Right ventricle myocardium superior (tissue), 1 donor: Measurements from ENCODE around the gene LRP5. TPM values are rescaled to one million over a fixed set of nuclear protein-coding genes. Genes with fewer than 3 reads are reported as not detected.
A peak's percentile ranks its signal among the peaks of the same experiment; 100 is the strongest.
"Not testable (repeated sequence)": the region's sequence is repeated elsewhere in the genome, so short reads cannot be mapped to it uniquely, and the experiment has no call there.

Source experiments
- ATAC-seq: fragments of 200-7000 bp; cut with Tn5 transposase; one replicate; pipeline ENCODE4 v1.9.1; 2020; ENCODE audit warnings: mild to moderate bottlenecking; ENCODE audit not compliant: poor library complexity
- DNase-seq: peaks from one replicate; pipeline ENCODE4 v3.0.0-alpha.2; 2020
- intact Hi-C: fragments of 100-400 bp; cut with DNase I; formaldehyde crosslinking; loops from one replicate; pipeline ENCODE4 v1.11.2; 2022
- total RNA-seq: library from RNA; stranded (reverse); fragmentation: NEBNext Ultra II Directional; extraction: Animal tissue kit (Norgen Biotek cat#: 25700); gene quantifications from one replicate; pipeline ENCODE4 v1.2.1, GENCODE V29; 2021
- donor health status: DM: no; HTN: yes; CAD: no; lungs with severe emphysema.

LRP5 gene
- total RNA-seq, 1 donor from 2014 or later = 49.8 TPM

DNA sequence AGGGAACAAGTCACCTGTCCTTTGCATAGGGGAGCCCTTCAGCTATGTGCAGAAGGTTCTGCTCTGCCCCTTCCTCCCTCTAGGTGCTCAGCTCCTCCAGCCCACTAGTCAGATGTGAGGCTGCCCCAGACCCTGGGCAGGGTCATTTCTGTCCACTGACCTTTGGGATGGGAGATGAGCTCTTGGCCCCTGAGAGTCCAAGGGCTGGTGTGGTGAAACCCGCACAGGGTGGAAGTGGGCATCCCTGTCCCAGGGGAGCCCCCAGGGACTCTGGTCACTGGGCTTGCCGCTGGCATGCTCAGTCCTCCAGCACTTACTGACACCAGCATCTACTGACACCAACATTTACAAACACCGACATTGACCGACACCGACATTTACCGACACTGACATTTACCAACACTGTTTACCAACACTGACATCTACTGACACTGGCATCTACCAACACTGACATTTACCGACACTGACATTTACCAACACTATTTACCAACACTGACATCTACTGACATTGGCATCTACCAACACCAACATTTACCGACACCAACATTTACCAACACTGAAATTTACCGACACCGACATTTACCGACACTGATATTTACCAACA is 76.3 kb downstream of the LRP5 start:
- intact Hi-C loops = no loop called here
- no peak for DNase-seq
- peak; percentile 26 for ATAC-seq

DNA sequence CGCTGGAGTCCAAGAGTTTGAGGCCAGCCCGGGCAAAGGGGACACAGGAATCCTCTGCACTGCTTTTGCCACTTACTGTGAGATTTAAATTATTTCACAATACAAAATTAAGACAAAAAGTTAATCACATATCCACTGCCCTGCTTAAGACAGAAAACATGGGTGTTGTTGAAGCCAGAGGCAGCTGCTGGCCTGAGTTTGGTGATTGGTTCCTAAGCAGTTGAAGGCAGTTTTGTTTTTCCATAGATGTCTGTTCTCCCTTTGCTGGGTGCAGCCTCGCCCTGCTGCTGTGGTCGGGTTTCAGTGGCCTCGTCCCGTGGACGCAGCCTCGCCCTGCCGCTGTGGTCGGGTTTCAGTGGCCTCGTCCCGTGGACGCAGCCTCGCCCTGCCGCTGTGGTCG is 77.9 kb downstream of the LRP5 start:
- DNase-seq (no peak), ATAC-seq (no peak)
- intact Hi-C loops = no loop called here

DNA sequence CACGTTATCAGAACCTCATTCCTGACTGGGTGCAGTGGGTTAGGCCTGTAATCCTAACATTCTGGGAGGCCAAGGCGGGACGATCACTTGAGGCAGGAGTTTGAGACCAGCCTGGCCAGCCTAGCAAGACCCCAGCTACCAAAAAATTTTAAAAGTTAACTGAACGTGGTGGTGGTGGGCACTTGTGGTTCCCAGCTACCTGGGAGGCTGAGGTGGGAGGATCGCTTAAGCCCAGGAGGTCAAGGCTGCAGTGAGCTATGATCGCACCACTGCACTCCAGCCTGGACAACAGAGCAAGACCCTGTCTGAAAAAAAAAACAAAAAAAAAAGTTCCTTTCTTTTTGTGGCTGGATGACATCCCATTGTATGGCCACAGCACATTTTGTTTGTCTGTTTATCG is 80.4 kb downstream of the LRP5 start:
- DNase-seq = no peak
- no peak for ATAC-seq
- intact Hi-C loops = no loop called here

DNA sequence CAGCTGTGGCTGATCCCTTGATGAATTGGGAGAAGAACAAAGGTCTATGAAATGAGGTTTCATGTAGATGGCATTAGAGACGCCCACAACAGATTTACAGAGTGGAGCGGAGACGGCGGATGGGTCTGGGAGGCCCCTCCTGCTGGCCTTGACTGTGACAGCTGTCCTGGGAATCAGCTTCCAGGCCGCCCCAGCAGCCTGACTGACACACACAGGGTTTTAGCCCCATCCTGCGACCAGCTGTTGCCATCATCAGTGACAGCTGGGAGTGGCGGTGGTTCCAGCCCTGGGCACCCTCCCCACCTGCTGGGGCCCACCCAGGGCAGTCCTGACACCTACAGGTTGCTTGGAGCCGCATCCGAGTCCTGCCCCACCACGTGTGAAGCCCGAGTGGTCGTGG is 84.1 kb downstream of the LRP5 start:
- intact Hi-C loops = loop anchor here (5.0 kb wide), 1 partner anchor 139 kb away; no protein-coding TSS in a partner anchor
- ATAC-seq = no peak
- DNase-seq = no peak

DNA sequence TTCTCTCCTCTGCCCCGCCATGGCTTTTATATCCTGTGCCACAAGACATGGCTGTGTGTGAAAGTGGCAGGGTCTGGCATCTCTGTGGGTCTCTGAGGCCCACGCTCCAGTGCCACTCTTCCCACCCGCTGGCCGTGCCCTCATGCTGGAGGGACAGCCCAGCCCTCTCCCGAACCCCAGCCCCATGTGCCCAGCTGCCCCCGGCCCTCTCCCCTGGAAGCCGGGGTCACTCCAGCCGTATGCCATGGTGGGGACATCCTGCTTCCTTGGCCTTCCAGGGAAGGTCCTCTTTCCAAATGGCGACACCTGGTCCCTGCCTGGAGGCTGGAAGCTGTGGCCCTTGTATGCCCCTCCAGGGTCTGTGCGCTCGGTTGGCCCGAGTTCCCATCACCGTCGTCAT is 84.9 kb downstream of the LRP5 start:
- no peak for DNase-seq
- intact Hi-C loops = loop anchor here (5.0 kb wide), 1 partner anchor 140 kb away; no protein-coding TSS in a partner anchor
- no peak for ATAC-seq

DNA sequence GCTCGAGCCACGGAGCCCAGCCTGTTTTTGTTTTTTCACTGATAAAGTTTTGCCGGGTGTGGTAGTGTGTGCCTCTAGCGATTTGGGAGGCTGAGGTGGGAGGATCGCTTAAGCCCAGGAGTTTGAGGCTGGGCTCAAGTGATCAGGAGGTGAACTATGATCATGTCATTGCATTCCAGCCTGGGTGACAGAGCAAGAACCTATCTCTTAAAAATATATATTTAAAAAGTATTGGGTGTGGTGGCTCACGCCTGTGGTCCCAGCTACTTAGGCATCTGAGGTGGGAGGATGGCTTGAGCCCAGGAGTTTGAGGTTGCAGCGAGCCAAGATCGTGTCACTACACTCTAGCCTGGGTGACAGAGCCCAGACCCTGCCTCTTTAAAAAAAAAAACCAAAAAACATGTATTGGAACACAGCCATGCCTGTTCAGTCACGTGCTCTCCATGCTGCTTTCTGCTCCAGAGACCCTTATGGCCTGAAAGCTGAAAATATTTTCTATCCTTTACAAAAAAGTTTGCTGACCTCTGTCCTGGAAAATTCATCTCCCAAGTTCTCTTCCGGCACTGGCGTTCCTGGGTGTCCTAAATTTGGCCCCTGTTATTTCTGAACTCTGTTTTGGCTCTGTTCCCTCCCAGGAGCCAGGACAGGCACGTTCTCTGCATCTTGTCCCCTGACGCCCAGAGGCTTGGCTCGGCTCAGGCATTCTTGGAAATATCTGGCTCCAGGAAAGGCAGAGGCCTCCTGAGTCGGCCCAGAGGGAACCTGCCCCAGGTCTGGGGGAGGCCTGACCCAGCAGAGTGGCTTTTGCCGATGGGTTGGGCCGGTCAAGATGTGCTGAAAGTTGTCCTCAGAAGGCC is 86.8 kb downstream of the LRP5 start:
- intact Hi-C loops = loop anchor here (5.0 kb wide), 1 partner anchor 142 kb away; no protein-coding TSS in a partner anchor
- ATAC-seq = peak; percentile 90
- peak; percentile 86 for DNase-seq

DNA sequence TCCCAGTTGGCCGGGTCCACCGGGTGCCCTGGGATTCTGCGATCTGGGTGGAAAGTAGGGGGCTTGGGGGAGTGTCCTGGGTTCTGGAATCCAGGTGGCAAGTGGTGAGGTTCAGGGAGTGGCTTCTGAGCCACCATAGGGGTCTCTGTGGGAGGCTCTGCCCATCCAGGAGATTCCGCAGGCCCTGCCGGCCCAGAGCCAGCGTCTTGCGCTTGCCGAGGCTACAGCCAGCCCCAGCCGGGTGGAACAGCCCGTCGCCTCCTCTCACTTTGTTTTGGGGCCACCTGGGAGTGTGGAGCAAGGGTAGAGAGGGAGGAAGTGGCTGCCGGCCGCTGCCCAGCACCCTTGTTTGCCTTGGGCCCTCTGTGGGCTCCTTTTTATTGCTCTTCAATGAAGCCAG is 87.5 kb downstream of the LRP5 start:
- intact Hi-C loops = loop anchor here (5.0 kb wide), 1 partner anchor 143 kb away; no protein-coding TSS in a partner anchor
- ATAC-seq (peak; percentile 29), DNase-seq (no peak)

DNA sequence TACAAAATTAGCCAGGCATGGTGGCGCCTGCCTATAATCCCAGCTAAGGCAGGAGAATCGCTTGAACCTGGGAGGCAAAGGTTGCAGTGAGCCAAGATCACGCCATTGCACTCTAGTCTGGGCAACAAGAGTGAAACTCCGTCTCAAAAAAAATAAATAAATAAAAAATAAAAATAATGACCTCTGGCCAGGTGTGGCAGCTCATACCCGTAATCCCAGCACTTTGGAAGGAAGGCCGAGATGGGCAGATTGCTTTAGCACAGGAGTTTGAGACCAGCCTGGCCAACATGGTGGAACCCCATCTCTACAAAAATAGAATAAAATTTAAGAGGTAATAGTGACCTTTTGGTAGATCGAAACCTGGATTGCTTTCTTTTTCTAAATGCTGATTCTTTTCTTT is 88.2 kb downstream of the LRP5 start:
- ATAC-seq, DNase-seq, intact Hi-C loops: not testable (repeated sequence)

DNA sequence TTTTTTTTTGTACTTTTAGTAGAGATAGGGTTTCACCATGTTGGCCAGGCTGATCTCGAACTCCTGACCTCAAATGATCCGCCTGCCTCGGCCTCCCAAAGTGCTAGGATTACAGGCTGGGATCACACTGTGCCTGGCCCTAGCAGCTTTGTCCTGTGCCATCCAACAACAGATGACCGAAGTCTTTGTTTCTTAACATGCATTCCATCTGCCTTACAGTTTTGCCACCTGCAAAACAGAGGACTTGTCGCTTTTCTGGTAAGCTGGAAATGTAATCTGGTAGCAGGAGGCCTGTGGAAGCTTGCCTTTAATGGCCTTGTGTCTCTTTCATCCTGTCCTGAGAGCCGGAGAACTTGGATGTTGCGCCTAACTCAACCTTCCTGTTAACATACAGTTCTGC is 89.5 kb downstream of the LRP5 start:
- intact Hi-C loops = no loop called here
- ATAC-seq = no peak

DNA sequence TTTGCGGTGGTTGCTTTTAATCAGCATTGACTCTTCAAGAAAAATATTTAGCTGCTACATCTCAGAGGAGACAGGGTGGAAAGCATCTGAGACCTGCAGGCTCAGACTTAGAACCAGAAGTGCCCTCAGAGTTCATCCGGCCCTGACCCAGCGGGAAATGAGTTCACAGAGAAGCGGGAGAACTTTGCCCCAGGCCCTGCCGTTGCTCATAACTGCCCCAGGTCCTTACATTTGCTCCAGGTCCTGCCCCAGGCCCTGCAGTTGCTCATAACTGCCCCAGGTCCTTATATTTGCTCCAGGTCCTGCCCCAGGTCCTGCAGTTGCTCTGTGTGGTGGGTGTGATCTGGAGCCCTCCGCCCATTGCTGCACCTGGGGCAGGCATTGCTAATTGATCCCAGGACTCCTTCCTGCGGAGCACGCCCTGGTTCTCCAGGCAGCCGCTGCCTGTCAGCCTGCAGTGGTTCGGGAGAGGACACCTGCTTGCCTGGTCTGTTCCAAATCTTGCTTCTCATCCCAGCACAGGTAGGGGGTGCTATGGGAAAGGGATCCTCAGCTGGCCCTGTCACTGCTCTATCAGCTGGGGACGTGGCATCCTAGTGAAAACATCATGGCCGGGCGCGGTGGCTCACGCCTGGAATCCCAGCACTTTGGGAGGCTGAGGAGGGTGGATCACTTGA is 90.1 kb downstream of the LRP5 start:
- intact Hi-C loops = no loop called here
- no peak for DNase-seq

More for the DNA sequence above, 89.5 kb downstream of the LRP5 start:
- DNase-seq = no peak

DNA sequence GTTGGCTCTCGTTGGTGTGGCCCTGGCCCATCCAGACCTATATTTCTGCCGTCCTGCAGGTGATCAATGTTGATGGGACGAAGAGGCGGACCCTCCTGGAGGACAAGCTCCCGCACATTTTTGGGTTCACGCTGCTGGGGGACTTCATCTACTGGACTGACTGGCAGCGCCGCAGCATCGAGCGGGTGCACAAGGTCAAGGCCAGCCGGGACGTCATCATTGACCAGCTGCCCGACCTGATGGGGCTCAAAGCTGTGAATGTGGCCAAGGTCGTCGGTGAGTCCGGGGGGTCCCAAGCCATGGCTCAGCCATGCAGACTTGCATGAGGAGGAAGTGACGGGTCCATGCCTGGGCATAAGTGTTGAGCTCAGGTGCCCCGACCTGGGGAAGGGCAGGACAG is 91.0 kb downstream of the LRP5 start:
- no peak for ATAC-seq
- intact Hi-C loops = no loop called here
- no peak for DNase-seq

More for the DNA sequence above, 90.1 kb downstream of the LRP5 start:
- no peak for ATAC-seq

DNA sequence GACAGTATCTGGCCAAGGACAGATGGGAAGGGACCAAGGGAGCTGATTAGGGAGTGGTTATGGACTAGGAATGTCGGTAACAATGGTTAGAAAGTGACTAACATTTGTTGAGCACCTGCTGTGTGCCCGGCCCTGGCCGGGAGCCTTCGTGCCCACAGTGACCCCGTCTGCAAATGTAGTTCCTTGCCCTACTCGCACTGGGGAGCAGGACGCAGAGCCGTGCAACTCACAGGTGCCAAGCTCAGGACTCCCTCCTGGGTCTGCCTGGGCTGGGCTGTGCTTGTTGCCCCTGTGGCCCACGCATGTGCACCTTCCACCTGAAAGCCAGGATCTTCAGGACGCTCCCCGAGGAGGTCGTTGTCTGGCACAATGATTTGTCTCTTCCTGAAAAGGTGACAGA is 91.4 kb downstream of the LRP5 start:
- intact Hi-C loops = no loop called here
- ATAC-seq = no peak

DNA sequence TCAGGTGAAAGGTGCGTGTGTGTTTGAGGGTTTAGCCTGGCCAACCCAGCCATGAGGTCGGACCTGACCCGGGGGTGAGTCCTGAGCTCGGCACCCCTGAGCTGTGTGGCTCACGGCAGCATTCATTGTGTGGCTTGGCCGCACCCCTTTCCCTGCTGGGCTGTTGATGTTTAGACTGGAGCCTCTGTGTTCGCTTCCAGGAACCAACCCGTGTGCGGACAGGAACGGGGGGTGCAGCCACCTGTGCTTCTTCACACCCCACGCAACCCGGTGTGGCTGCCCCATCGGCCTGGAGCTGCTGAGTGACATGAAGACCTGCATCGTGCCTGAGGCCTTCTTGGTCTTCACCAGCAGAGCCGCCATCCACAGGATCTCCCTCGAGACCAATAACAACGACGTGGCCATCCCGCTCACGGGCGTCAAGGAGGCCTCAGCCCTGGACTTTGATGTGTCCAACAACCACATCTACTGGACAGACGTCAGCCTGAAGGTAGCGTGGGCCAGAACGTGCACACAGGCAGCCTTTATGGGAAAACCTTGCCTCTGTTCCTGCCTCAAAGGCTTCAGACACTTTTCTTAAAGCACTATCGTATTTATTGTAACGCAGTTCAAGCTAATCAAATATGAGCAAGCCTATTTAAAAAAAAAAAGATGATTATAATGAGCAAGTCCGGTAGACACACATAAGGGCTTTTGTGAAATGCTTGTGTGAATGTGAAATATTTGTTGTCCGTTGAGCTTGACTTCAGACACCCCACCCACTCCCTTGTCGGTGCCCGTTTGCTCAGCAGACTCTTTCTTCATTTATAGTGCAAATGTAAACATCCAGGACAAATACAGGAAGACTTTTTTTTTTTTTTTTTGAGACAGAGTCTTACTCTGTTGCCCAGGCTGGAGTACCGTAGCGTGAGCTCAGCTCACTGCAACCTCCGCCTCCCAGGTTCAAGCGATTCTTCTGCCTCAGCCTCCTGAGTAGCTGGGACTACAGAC is 94.2 kb downstream of the LRP5 start:
- ATAC-seq = no peak
- intact Hi-C loops = no loop called here
- no peak for DNase-seq

More for the DNA sequence above, 91.4 kb downstream of the LRP5 start:
- DNase-seq = no peak

DNA sequence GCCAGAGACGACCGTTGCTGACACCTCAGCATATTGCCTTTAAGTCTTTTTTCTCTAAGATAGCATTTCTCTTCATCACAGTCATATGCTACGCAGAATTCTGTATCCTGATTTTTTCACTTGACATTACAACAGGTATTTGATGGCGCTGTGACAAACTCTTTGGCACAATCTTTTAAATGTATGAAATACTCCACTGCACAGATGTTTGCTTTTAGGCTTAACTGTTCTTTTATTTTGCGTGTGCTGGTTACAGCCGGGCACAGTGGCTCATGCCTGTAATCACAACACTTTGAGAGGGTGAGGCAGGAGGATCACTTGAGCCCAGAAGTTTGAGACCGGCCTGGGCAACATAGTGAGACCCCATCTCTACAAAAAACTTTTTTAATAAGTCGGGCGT is 96.1 kb downstream of the LRP5 start:
- no peak for DNase-seq
- ATAC-seq = no peak
- intact Hi-C loops = no loop called here

DNA sequence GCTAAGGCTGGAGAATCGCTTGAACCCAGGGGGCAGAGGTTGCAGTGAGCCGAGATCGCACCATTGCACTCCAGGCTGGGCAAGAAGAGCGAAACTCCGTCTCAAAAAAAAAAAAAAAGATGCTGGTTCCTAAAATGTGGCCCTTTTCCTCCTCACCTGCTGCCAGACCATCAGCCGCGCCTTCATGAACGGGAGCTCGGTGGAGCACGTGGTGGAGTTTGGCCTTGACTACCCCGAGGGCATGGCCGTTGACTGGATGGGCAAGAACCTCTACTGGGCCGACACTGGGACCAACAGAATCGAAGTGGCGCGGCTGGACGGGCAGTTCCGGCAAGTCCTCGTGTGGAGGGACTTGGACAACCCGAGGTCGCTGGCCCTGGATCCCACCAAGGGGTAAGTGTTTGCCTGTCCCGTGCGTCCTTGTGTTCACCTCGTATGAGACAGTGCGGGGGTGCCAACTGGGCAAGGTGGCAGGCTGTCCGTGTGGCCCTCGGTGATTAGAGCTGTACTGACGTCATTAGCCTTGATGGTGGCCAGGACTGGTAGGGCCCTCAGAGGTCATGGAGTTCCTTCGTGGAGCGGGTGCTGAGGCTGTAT is 97.5 kb downstream of the LRP5 start:
- intact Hi-C loops = no loop called here
- DNase-seq = peak; percentile 63
- ATAC-seq = peak; percentile 24

DNA sequence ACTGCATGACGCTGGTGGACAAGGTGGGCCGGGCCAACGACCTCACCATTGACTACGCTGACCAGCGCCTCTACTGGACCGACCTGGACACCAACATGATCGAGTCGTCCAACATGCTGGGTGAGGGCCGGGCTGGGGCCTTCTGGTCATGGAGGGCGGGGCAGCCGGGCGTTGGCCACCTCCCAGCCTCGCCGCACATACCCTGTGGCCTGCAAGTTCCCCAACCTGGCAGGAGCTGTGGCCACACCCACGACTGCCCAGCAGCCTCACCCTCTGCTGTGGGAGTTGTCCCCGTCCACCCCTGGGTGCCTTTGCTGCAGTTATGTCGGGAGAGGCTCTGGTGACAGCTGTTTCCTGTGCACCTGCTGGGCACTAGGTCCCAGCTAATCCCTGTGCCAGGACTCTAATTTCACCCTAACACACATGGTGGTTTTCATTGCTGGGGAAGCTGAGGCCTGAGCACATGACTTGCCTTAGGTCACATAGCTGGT is 99.2 kb downstream of the LRP5 start:
- intact Hi-C loops = no loop called here
- DNase-seq (no peak), ATAC-seq (peak; percentile 7)

DNA sequence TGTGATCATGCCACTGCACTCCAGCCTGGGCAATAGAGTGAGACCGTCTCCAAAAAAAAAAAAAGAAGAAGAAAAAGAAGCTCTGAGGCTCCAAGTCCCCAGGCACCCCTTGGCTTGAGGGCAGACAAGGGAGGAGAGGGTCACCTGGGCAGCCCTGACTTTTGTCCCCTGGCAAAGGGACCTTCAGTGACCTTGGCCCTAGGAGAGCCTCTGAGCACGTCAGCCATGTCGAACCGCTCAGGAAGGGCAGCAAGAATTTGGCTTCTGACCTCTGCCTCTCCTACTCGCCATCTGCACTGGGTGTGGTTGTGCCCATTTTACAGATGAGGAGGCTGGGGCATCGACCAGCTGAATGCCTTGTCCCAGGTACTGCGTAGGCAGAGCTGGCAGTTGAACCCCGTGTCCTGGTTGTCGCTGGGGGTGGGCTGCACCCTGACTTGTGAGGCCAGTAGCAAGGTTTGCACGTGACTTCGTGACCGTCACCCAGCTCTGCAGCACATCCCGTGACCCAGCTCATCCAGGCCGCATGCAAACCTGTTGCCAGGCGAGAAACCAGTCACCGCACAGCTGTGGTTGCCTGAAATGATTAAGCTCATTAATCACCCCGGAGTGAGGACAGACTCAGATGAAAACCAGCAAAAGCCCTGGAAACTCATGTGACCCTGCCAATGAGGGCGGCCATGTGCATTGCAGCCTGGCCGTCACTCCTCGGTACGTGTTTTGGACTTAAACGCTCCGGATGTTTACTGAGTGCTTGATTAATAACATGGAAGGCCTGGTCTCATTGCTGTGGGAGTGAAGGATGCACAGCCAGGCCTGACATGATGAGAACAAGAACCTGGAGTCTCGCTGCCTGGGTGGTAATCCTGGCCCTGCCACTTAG is 100.4 kb downstream of the LRP5 start:
- ATAC-seq (peak; percentile 73), DNase-seq (peak; percentile 68)
- intact Hi-C loops = no loop called here
